GM18519 (cell line): Measurements from ENCODE around the gene PPP1R37.

Source experiments
- ATAC-seq: cut with Tn5 transposase; IDR thresholded peaks from one replicate; pipeline ENCODE4 v1.9.1; 2021; ENCODE audit warnings: mild to moderate bottlenecking, moderate library complexity; ENCODE audit not compliant: unreplicated experiment, low FRiP score

The PPP1R37 gene

GRCh38 chr19:45092747-45093678, at the start of gene PPP1R37:
PPP1R37 (plus strand) TSS chr19:45093179; CDS start chr19:45093326, 147 bp downstream.
- no peak for ATAC-seq

GRCh38 chr19:45045671-45046353, 47.2 kb upstream of the PPP1R37 start:
- ATAC-seq, result no peak

- ATAC-seq, result no peak
These were observed 46.6 kb upstream of the PPP1R37 start for GRCh38 chr19:45046355-45046754.

DNA sequence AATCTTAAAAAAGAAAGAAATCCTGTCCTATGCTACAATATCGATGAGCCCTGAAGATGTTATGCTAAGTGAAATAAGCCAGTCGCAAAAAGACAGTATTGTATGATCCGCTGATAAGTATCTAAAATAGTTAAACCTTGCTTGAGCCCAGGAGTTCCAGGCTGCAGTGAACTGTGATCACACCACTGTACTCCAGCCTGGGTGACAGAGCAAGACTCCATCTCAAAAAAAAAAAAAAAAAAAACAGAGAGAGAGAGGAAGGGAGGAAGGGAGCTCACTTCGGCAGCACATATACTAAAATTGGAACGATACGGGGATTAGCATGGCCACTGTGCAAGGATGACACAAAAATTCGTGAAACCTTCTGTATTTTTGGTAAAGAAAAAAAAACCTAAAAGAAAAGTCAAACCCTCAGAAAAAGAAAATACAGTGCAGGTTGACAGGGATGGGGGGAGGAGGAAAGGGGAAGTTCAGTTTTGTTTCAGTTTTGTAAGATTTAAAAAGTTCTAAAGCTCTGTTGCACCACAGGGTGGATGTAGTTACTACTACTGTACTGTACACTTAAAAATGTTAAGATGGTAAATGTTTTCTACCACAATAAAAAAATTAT, 45.7 kb upstream of the PPP1R37 start:
- ATAC-seq, result no peak

DNA sequence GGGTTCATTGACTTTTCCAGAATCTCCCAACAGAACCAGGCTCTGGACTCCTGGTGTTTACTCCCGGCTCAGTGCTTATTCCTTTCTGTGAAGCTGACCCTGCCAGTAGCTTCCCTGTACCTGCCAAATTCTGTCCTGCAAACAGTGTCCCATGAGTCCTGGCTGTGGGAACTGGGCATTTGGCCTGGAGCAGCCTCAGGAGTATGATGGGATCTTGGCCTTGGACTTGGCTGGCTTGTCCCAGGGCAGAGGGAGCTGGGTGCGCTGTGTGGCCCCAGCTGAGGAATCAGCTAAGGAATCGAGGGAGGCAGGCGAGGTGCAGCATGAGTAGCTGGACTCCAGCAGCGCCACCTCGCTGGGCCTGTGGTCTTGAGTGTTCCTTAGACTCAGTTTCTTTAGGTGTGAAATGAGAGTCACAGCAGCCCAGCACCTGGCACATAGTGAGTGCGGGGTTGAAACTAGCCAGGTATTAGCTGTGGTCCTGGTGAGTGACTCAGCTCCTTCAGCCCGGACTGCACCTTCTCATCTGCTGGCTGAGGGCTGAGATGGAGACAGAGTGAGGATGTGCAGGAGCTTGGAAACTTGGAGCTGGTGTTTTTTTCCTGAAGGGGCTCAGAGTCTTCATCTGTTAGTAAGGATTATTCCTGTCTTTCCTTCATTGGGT, 43.8 kb upstream of the PPP1R37 start:
- ATAC-seq, result no peak

GRCh38 chr19:45050036-45050435, 42.9 kb upstream of the PPP1R37 start:
- ATAC-seq, result no peak

- ATAC-seq, result no peak
These were observed 40.9 kb upstream of the PPP1R37 start for GRCh38 chr19:45051929-45052579.

DNA sequence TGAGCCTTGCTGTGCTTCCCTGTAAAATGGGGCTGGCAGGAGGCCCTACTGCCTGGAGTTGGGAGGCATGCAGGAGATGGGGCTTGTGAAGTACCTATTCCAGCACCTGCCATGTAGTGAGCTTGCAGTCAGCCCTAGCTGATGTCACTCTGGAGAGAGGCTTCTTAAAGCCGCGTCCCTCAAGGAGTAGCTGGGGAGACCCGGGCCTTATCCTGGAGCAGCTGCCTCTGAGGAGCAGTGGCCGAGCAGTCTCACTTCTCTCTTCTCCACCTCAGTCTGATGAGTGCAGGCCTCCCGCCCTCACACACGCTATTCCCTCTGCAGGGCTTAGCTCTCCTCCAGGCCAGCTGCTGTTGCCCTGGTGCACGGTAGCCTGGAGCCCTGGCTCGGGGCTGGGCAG, 36.1 kb upstream of the PPP1R37 start:
- ATAC-seq, result no peak

DNA sequence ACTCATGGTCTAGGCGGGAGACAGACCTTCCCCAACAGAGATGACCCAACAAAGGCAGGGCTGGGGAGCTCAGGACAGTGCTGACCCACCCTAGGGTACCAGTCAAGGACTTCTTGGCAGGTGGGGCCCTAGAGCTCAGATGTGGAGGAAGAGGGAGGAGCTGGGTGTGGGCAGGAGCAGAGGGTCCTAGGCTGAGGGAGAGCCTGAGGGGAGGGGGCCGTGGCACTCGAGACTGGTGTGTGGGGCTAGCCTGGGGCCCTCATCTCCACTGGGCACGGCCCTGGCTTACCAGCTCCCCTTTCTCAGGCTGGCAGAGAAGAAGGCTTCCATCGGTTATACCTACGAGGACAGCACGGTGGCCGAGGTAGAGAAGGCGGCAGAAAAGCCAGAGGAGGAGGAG, 35.5 kb upstream of the PPP1R37 start:
- ATAC-seq, result no peak

DNA sequence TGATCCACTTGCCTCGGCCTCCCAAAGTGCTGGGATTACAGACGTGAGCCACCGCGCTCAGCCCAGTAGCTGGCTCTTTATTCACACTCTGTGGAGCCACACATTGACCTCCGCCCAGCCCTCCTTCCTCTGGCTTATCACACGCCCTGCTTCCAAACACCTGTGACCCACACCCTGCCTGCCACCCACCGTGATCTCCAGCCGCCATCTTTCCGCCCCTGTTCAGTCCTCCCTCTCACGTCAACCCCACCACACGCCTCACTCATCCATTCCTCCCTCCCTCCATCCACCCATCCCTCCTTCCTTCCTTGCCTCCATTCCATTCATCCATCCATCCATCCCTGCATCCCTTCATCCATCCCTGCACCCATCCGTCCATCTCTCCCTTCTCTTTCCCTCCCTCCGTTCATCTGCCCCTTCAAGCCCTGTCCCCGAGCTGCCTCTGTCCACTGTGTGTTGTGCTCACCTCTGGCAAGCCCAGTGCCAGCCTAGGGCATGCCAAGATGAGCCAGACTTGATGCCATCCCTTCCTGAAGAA, 34.3 kb upstream of the PPP1R37 start:
- no peak for ATAC-seq

- ATAC-seq, result no peak
These were observed 33.6 kb upstream of the PPP1R37 start for GRCh38 chr19:45059258-45059965.

GRCh38 chr19:45061965-45062364, 31.0 kb upstream of the PPP1R37 start:
- ATAC-seq, result no peak

DNA sequence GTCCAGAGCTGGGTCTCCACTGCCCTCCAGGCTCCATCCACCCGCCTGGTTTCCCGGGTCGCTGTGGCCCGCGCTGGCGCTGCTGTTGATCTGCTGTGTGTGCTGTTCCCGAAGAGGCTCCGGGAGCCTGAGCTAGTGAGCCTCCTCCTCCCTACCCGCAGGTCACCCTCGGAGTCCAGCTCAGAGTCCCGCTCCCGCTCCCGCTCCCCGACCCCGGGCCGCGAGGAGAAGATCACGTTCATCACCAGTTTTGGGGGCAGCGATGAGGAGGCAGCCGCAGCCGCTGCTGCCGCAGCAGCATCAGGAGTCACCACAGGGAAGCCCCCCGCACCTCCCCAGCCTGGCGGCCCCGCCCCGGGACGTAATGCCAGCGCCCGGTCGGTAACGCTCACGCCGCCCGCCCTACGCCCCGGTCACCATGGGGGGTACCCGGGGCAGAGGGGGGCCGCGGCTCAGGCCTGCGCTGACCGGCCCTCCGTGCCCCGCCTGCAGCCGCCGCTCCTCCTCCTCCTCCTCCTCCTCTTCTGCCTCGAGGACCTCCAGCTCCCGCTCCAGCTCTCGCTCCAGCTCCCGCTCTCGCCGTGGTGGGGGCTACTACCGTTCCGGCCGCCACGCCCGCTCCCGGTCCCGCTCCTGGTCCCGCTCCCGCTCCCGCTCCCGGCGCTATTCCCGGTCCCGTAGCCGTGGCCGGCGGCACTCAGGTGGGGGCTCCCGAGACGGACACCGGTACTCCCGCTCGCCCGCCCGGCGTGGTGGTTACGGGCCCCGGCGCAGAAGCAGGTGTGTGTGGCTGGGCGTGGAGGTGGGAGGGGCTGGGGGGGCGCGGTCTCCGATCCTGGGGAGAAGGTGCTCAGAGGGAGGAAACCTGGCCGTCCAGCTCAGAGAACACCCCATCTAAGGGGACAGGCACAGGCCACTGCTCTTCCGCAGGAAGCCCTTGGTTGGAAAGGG, 28.9 kb upstream of the PPP1R37 start:
- ATAC-seq, result no peak

DNA sequence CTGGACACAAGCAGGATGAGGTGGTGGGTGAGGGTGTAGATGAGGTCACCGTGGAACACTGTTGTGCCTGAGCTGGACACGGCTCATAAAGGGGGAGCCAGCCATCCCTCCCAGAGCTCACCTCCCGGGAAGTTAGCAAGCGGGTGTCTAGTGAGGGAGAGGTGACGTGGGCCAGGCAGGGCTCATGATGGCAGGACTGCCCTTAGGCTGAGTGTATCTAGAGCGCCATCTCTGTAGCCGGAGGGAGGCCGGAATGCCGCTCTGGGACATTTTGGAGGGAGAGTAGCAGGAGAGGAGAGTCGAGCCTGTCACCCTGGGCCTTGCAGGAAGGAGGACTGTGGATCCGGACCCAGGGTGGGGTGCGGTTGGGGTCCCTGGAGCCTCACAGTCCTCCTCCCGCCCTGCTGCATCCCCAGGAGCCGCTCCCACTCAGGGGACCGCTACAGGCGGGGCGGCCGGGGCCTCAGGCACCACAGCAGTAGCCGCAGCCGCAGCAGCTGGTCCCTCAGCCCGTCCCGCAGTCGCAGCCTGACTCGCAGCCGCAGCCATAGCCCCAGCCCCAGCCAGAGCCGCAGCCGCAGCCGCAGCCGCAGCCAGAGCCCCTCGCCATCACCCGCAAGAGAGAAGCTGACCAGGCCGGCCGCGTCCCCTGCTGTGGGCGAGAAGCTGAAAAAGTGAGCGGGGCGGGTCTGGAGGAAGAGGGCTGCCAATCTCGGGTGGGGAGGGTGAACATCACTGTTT, 25.9 kb upstream of the PPP1R37 start:
- no peak for ATAC-seq

DNA sequence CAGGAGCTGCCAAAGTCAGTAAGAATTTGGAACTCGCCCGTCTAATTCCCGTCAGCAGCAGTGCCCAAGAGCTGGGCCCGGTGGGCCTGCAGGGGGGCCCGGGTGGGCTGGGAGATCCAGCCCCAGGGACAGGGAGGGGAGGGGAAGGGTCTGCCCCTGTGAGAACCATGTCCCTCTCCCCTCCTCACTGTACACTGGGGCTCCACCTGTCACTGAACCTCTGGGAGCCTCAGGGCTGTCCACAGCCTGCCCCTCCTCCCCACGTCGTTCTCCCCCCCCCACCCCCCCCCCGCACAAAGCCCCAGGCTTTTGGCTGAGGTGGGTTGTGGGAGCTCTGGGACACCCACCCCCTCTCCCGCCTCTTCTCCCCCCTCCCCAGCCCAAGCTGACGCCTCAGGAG, 24.9 kb upstream of the PPP1R37 start:
- ATAC-seq, result no peak

DNA sequence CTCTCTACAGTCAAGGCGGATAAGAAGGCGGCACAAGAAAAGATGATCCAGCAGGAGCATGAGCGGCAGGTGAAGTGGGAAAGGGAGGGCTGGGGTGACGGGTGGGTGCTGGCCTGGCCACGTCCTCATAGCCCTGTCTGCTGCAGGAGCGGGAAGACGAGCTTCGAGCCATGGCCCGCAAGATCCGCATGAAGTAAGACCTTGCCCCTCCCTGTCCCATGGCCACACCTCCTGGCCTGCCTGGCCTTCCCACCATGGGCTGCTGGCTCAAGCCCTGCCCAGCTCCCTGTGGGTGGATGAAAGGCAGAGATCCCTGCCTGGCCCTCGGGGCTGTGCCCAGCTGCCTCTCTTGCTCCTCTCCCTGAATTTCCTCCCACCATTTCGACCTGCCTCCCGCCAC, 23.9 kb upstream of the PPP1R37 start:
- ATAC-seq, result no peak

GRCh38 chr19:45070214-45070613, 22.8 kb upstream of the PPP1R37 start:
- no peak for ATAC-seq
